MM.1S (cell line): ENCODE data around the gene PMEPA1.

Experiments
- DNase-seq: peaks from one replicate; pipeline ENCODE4 v3.0.0-alpha.2; 2015
- H2AFZ ChIP-seq: fragments of 300-600 bp; sonication (generic); 2 replicates; pipeline ENCODE4 v1.6.0; 2016; ENCODE audit warnings: antibody characterized with exemption, low read length
- H3F3A ChIP-seq: fragments of 300-600 bp; sonication (generic); 2 replicates; pipeline ENCODE4 v1.6.1; 2016; ENCODE audit warnings: mild to moderate bottlenecking, antibody characterized with exemption, low read length, moderate library complexity, mixed read lengths; ENCODE audit not compliant: insufficient read depth
- H3K27ac ChIP-seq: fragments of 300-600 bp; sonication (generic); 2 replicates; pipeline ENCODE4 v1.5.1; 2016; ENCODE audit warnings: mild to moderate bottlenecking, low read length
- H3K27me3 ChIP-seq: fragments of 300-600 bp; sonication (generic); replicated peaks from 2 replicates; pipeline ENCODE4 v1.6.0; 2016; ENCODE audit warnings: low read length; ENCODE audit not compliant: insufficient read depth
- H3K36me3 ChIP-seq: fragments of 300-600 bp; sonication (generic); replicated peaks from 2 replicates; pipeline ENCODE4 v1.6.1; 2016; ENCODE audit warnings: mild to moderate bottlenecking, low read length, mixed read lengths; ENCODE audit not compliant: insufficient read depth
- H3K4me1 ChIP-seq: fragments of 300-600 bp; sonication (generic); 2 replicates; pipeline ENCODE4 v1.6.1; 2016; ENCODE audit warnings: low read length, mixed read lengths
- H3K4me2 ChIP-seq: fragments of 300-600 bp; sonication (generic); 2 replicates; pipeline ENCODE4 v1.6.0; 2016; ENCODE audit warnings: low read depth, low read length
- H3K4me3 ChIP-seq: fragments of 300-600 bp; sonication (generic); 2 replicates; pipeline ENCODE4 v1.5.1; 2016; ENCODE audit warnings: low read length, mixed read lengths
- H3K79me2 ChIP-seq: fragments of 300-600 bp; sonication (generic); 2 replicates; pipeline ENCODE4 v1.6.1; 2016; ENCODE audit warnings: mixed run types, low read length, mixed read lengths
- H3K9ac ChIP-seq: fragments of 300-600 bp; sonication (generic); 2 replicates; pipeline ENCODE4 v1.6.1; 2016; ENCODE audit warnings: low read length, mixed read lengths
- H3K9me2 ChIP-seq: fragments of 300-600 bp; sonication (generic); replicated peaks from 2 replicates; pipeline ENCODE4 v1.6.1; 2016; ENCODE audit warnings: mild to moderate bottlenecking, low read length, mixed read lengths; ENCODE audit not compliant: insufficient read depth
- H3K9me3 ChIP-seq: fragments of 300-600 bp; sonication (generic); replicated peaks from 2 replicates; pipeline ENCODE4 v1.6.1; 2016; ENCODE audit warnings: mild to moderate bottlenecking, low read length, mixed read lengths; ENCODE audit not compliant: insufficient read depth
- H4K20me1 ChIP-seq: fragments of 300-600 bp; sonication (generic); 2 replicates; pipeline ENCODE4 v1.6.1; 2016; ENCODE audit warnings: mild to moderate bottlenecking, low read length, moderate library complexity, mixed read lengths; ENCODE audit not compliant: insufficient read depth
- CTCF ChIP-seq: fragments of 300-600 bp; sonication (generic); IDR thresholded peaks from 2 replicates; pipeline ENCODE4 v1.5.1; 2016; ENCODE audit warnings: antibody characterized with exemption, low read length, mixed read lengths
- EZH2 ChIP-seq: fragments of 300-600 bp; sonication (generic); optimal IDR thresholded peaks from 2 replicates; pipeline ENCODE3; 2017; ENCODE audit warnings: low read depth, mild to moderate bottlenecking, antibody characterized with exemption, low read length, mixed read lengths
- EZH2phosphoT487 ChIP-seq: fragments of 300-600 bp; sonication (generic); IDR thresholded peaks from 2 replicates; pipeline ENCODE4 v1.6.1; 2018; ENCODE audit warnings: antibody characterized with exemption, low read length

Gene PMEPA1

GRCh38 chr20:57661746-57662455 is 47.9 kb downstream of the PMEPA1 start:
- no peaks in the 10 kb centered on the region for H4K20me1 ChIP-seq
- no peak overlapping the region for H2AFZ ChIP-seq
- no peaks in the 10 kb centered on the region for H3K9me2 ChIP-seq
- H3K9me3 ChIP-seq, result no peaks in the 10 kb centered on the region
- no peak overlapping the region for H3K4me2 ChIP-seq
- no peaks in the 10 kb centered on the region for H3K27me3 ChIP-seq
- DNase-seq, result no peak
- no peak overlapping the region for H3K27ac ChIP-seq
- H3K36me3 ChIP-seq, result no peaks in the 10 kb centered on the region
- no peak overlapping the region for H3K4me3 ChIP-seq
- H3K9ac ChIP-seq, result no peak overlapping the region
- H3K79me2 ChIP-seq, result no peaks in the 10 kb centered on the region
- H3F3A ChIP-seq, result no peaks in the 10 kb centered on the region
- no peak for TF ChIP-seq EZH2phosphoT487
- no peak for TF ChIP-seq EZH2
- no peak for TF ChIP-seq CTCF
- H3K4me1 ChIP-seq, result no peaks in the 10 kb centered on the region

- H3K4me3 ChIP-seq, result no peak overlapping the region
- no peaks in the 10 kb centered on the region for H3K4me1 ChIP-seq
- no peaks in the 10 kb centered on the region for H3K9me2 ChIP-seq
- H3K9ac ChIP-seq, result no peak overlapping the region
- H3K79me2 ChIP-seq, result no peaks in the 10 kb centered on the region
- no peaks in the 10 kb centered on the region for H4K20me1 ChIP-seq
- no peak overlapping the region for H3K4me2 ChIP-seq
- no peaks in the 10 kb centered on the region for H3F3A ChIP-seq
- no peak for DNase-seq
- no peaks in the 10 kb centered on the region for H3K9me3 ChIP-seq
- H2AFZ ChIP-seq, result no peak overlapping the region
- H3K36me3 ChIP-seq, result no peaks in the 10 kb centered on the region
- H3K27ac ChIP-seq, result no peak overlapping the region
- H3K27me3 ChIP-seq, result no peaks in the 10 kb centered on the region
- TF ChIP-seq CTCF, result no peak
- no peak for TF ChIP-seq EZH2
Measured at GRCh38 chr20:57660922-57661745, 48.7 kb downstream of the PMEPA1 start.

- Histone ChIP-seq H3K9me2 (no peaks in the 10 kb centered on the region), H3K27ac (no peak overlapping the region), H3K4me1 (no peaks in the 10 kb centered on the region), H3K4me3 (no peak overlapping the region), H3K36me3 (no peaks in the 10 kb centered on the region), H2AFZ (no peak overlapping the region), H3K79me2 (no peaks in the 10 kb centered on the region), H3F3A (no peaks in the 10 kb centered on the region), H3K27me3 (no peaks in the 10 kb centered on the region), H4K20me1 (no peaks in the 10 kb centered on the region), H3K9me3 (no peaks in the 10 kb centered on the region), H3K4me2 (no peak overlapping the region), H3K9ac (no peak overlapping the region)
- no peak for DNase-seq
- TF ChIP-seq CTCF (no peak), EZH2phosphoT487 (no peak), EZH2 (no peak)
Measured at GRCh38 chr20:57660181-57660921, 49.5 kb downstream of the PMEPA1 start.
